PC-3 (cell line): Measurements from ENCODE around the gene TACR2. TPM values are rescaled to one million over a fixed set of nuclear protein-coding genes. Genes with fewer than 3 reads are reported as not detected.

Experiments
- ATAC-seq: fragments of 200-7000 bp; cut with Tn5 transposase; 2 replicates; pipeline ENCODE4 v1.9.1; 2020; ENCODE audit warnings: mild to moderate bottlenecking, moderate library complexity
- BruUV-seq: library from RNA; stranded (reverse); fragments of 400-500 nt; replicated peaks from 2 replicates; lab custom pipeline; 2021; lab: Mats Ljungman, UMichigan
- CTCF ChIA-PET: fragments of 300-600 bp; sonication (Branson Sonifier 250); formaldehyde crosslinking; loops from one replicate; lab custom pipeline; 2022; ENCODE audit warnings: antibody characterized with exemption; lab: Charles Lee
- POLR2A ChIA-PET: fragments of 300-600 bp; sonication (Branson Sonifier 250); formaldehyde crosslinking; loops from one replicate; lab custom pipeline; 2022; ENCODE audit warnings: antibody characterized with exemption; ENCODE audit not compliant: unreplicated experiment; lab: Charles Lee
- DNase-seq: peaks from one replicate; pipeline ENCODE4 v3.0.0-alpha.2; 2015
- H2AFZ ChIP-seq: fragments of 300-600 bp; sonication (generic); 2 replicates; pipeline ENCODE4 v1.6.0; 2016; ENCODE audit warnings: antibody characterized with exemption, low read length
- H3F3A ChIP-seq: fragments of 300-600 bp; sonication (generic); one replicate; pipeline ENCODE4 v1.6.0; 2017; ENCODE audit warnings: antibody characterized with exemption, low read length, control low read depth, mild to moderate bottlenecking; ENCODE audit not compliant: unreplicated experiment
- H3K27ac ChIP-seq: fragments of 300-600 bp; sonication (generic); 2 replicates; pipeline ENCODE4 v1.5.1; 2016; ENCODE audit warnings: mild to moderate bottlenecking, low read length
- H3K27me3 ChIP-seq: fragments of 300-600 bp; sonication (generic); 2 replicates; pipeline ENCODE4 v1.6.1; 2016; ENCODE audit warnings: low read length, mixed read lengths
- H3K36me3 ChIP-seq: fragments of 300-600 bp; sonication (generic); 2 replicates; pipeline ENCODE4 v1.6.1; 2016; ENCODE audit warnings: low read depth, mixed run types, low read length, mixed read lengths
- H3K4me1 ChIP-seq: fragments of 300-600 bp; sonication (generic); 2 replicates; pipeline ENCODE4 v1.5.1; 2016; ENCODE audit warnings: low read length; ENCODE audit not compliant: insufficient read depth
- H3K4me2 ChIP-seq: fragments of 300-600 bp; sonication (generic); 2 replicates; pipeline ENCODE4 v1.6.0; 2016; ENCODE audit warnings: low read length
- H3K4me3 ChIP-seq: fragments of 300-600 bp; sonication (generic); 2 replicates; pipeline ENCODE4 v1.5.1; 2016; ENCODE audit warnings: mild to moderate bottlenecking, low read length, mixed read lengths
- H3K79me2 ChIP-seq: fragments of 300-600 bp; sonication (generic); 2 replicates; pipeline ENCODE4 v1.6.1; 2017; ENCODE audit warnings: low read length, mixed read lengths
- H3K9ac ChIP-seq: fragments of 300-600 bp; sonication (generic); 2 replicates; pipeline ENCODE4 v1.6.0; 2016; ENCODE audit warnings: mild to moderate bottlenecking, low read length
- H3K9me2 ChIP-seq: fragments of 300-600 bp; sonication (generic); replicated peaks from 2 replicates; pipeline ENCODE4 v1.6.1; 2016; ENCODE audit warnings: mixed run types, low read length, mixed read lengths
- H3K9me3 ChIP-seq: fragments of 300-600 bp; sonication (generic); 2 replicates; pipeline ENCODE4 v1.6.1; 2016; ENCODE audit warnings: low read length, mixed read lengths
- H4K20me1 ChIP-seq: fragments of 300-600 bp; sonication (generic); 2 replicates; pipeline ENCODE4 v1.6.1; 2016; ENCODE audit warnings: low read length, mixed read lengths
- EZH2 ChIP-seq: fragments of 300-600 bp; sonication (generic); IDR thresholded peaks from one replicate; pipeline ENCODE4 v1.6.1; 2017; ENCODE audit warnings: antibody characterized with exemption, mild to moderate bottlenecking, low read length; ENCODE audit not compliant: unreplicated experiment
- EZH2phosphoT487 ChIP-seq: fragments of 300-600 bp; sonication (generic); IDR thresholded peaks from 2 replicates; pipeline ENCODE4 v1.6.1; 2018; ENCODE audit warnings: mild to moderate bottlenecking, antibody characterized with exemption, low read length, borderline replicate concordance
- intact Hi-C: fragments of 100-400 bp; cut with micrococcal nuclease; formaldehyde crosslinking; loops from 2 replicates; pipeline ENCODE4 v1.9.0; 2023
- total RNA-seq: library from RNA; depleted of rRNA; stranded (reverse); fragments of >200 nt; gene quantifications from 2 replicates; pipeline ENCODE4 v1.2.3, GENCODE V29; 2014
- TF ChIP-seq, protein P1 (sequence below): fragments of 300-600 bp; sonication (generic); conservative IDR thresholded peaks from 2 replicates; pipeline ENCODE4 v1.5.1; 2017; ENCODE audit warnings: antibody characterized with exemption, low read depth, mild to moderate bottlenecking, low read length

Gene TACR2
- total RNA-seq, 1 experiment from 2014 or later = 0.40 TPM

DNA sequence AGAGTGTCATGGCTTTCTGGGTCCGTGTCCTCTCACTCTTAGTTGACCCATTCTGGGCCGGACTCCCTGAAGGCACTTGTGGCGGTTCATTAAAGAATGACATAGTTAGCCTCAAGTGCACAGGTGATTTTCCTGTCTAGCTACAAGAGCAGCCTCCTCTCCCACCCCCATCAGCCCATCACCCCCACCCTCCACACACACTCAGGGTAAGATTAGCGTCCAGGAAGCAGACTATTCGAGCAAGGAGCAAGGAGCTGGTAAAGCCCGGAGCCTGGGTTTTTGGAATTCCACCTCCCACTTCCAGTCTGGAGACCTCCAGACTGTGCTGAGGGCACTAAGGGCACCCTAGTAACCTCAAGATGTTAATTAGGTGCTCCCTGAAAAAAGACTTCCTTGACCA lies 39.5 kb downstream of the TACR2 start:
- H3K4me1 ChIP-seq = peaks cover 3% of the 10 kb centered on the region
- intact Hi-C loops = no loop called here
- TF ChIP-seq, protein P1, sequence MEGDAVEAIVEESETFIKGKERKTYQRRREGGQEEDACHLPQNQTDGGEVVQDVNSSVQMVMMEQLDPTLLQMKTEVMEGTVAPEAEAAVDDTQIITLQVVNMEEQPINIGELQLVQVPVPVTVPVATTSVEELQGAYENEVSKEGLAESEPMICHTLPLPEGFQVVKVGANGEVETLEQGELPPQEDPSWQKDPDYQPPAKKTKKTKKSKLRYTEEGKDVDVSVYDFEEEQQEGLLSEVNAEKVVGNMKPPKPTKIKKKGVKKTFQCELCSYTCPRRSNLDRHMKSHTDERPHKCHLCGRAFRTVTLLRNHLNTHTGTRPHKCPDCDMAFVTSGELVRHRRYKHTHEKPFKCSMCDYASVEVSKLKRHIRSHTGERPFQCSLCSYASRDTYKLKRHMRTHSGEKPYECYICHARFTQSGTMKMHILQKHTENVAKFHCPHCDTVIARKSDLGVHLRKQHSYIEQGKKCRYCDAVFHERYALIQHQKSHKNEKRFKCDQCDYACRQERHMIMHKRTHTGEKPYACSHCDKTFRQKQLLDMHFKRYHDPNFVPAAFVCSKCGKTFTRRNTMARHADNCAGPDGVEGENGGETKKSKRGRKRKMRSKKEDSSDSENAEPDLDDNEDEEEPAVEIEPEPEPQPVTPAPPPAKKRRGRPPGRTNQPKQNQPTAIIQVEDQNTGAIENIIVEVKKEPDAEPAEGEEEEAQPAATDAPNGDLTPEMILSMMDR = no peak
- TF ChIP-seq EZH2 (no peak), EZH2phosphoT487 (no peak)
- no peak overlapping the region for H3K27ac ChIP-seq
- peaks cover 38% of the 10 kb centered on the region for H3K36me3 ChIP-seq
- ATAC-seq (no peak), DNase-seq (no peak)
- H3K4me2 ChIP-seq = no peak overlapping the region
- H2AFZ ChIP-seq = no peak overlapping the region
- H3K27me3 ChIP-seq = no peaks in the 10 kb centered on the region
- ChIA-PET CTCF (no interaction called here), POLR2A (no interaction called here)
- H3K79me2 ChIP-seq = no peaks in the 10 kb centered on the region
- no peaks in the 10 kb centered on the region for H3K9me2 ChIP-seq
- BruUV-seq = no TSS peak
- H3K9ac ChIP-seq = no peak overlapping the region
- H4K20me1 ChIP-seq = no peaks in the 10 kb centered on the region
- no peaks in the 10 kb centered on the region for H3F3A ChIP-seq
- H3K9me3 ChIP-seq = no peaks in the 10 kb centered on the region
- H3K4me3 ChIP-seq = no peak overlapping the region

DNA sequence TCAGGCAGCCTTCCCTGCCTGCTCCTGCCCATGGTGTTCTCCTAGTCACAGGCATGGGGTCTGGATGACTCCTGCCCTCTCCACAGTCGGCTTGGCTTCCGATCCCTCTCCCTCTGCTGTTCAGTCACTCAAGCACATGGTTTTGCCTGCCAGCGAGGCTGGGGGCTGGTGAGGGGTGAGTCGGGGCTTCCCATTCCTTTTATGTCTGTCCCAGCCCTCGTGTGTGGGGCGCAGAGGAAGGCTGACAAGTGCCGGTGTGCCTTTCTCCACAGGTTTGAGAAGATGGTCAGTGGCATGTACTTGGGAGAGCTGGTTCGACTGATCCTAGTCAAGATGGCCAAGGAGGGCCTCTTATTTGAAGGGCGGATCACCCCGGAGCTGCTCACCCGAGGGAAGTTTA lies 40.1 kb downstream of the TACR2 start:
- intact Hi-C loops = no loop called here
- Histone ChIP-seq H3K4me2 (no peak overlapping the region), H2AFZ (no peak overlapping the region), H4K20me1 (no peaks in the 10 kb centered on the region), H3K4me1 (no peaks in the 10 kb centered on the region), H3K9me2 (no peaks in the 10 kb centered on the region), H3K4me3 (no peak overlapping the region), H3K79me2 (no peaks in the 10 kb centered on the region), H3K9ac (no peak overlapping the region), H3K27ac (no peak overlapping the region), H3K27me3 (no peaks in the 10 kb centered on the region), H3K36me3 (peaks cover 43% of the 10 kb centered on the region), H3F3A (no peaks in the 10 kb centered on the region), H3K9me3 (no peaks in the 10 kb centered on the region)
- ChIA-PET CTCF (no interaction called here), POLR2A (no interaction called here)
- DNase-seq (no peak), ATAC-seq (no peak)
- no peak for TF ChIP-seq EZH2
- no peak for TF ChIP-seq EZH2phosphoT487
- TF ChIP-seq, protein P1 = no peak
- BruUV-seq = no TSS peak

DNA sequence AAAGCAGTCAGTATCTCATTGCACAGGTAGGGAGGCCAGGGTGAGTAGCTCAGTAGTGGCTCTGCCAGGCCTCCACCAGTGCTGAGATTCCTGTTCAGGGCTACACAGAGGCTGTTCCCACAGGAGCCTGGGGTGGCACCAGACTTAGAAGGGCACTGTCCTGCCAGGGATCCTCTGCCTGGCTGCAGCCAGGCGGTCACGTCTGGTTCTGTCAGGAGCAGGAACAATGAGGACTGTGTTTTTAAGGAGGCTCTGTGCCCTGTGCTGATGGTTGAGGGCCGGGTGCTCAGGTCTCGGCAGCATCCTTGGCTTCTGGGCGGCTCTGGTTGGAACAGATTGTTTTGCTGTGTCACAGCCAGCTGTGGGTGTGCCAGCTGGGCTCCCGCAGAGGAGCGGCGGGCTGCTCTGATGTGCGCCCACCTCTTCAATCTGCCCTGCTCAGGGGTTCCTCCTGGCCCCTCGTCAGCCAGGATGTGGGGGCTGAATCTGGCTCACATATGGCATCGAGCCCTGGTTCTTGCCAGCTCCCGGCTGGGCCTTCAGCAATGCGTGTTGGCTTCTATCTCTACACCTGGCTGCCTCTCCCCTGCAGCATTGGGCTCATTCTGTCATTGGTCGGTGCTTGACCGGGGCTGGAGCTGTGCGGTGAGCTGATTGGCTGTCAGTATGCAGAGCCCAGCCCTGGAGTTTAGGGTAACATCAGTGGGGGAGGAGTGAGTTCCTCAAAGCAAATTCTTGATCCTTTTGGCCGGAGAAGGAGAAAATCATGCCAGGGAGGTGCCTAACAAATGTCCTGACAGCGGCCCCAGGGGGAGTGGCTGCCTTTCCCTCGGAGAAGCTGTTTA lies 41.2 kb downstream of the TACR2 start:
- intact Hi-C loops = no loop called here
- Histone ChIP-seq H3K27ac (no peak overlapping the region), H3K79me2 (no peaks in the 10 kb centered on the region), H3K4me2 (no peak overlapping the region), H3K9me3 (no peaks in the 10 kb centered on the region), H3K9ac (no peak overlapping the region), H4K20me1 (no peaks in the 10 kb centered on the region), H3F3A (no peaks in the 10 kb centered on the region), H2AFZ (no peak overlapping the region), H3K36me3 (peaks cover 52% of the 10 kb centered on the region), H3K4me1 (no peaks in the 10 kb centered on the region), H3K9me2 (no peaks in the 10 kb centered on the region), H3K27me3 (no peaks in the 10 kb centered on the region), H3K4me3 (no peak overlapping the region)
- no TSS peak for BruUV-seq
- CTCF ChIA-PET = no interaction called here
- ATAC-seq = peak; percentile 54
- no peak for TF ChIP-seq EZH2
- no peak for TF ChIP-seq EZH2phosphoT487
- TF ChIP-seq, protein P1 = no peak
- DNase-seq = no peak
- POLR2A ChIA-PET = no interaction called here
